Thymus (tissue), 11 donors: Measurements from ENCODE around the gene MSANTD1. TPM values are rescaled to one million over a fixed set of nuclear protein-coding genes. Genes with fewer than 3 reads are reported as not detected.

Experiments
- DNase-seq, 9 donors: peaks; one replicate each; pipeline ENCODE4 v3.0.0-alpha.2; 2013; ENCODE audit warnings: low spot score in 9 of 9, low read depth in 6 of 9, missing footprints in 1 of 9
- H3K27ac ChIP-seq, 2 donors: one replicate each; pipeline ENCODE4 v1.5.1; 2013; ENCODE audit warnings: control low read depth in 1 of 2, low read depth in 1 of 2, low read length in 1 of 2, mild to moderate bottlenecking in 1 of 2, moderate library complexity in 1 of 2
- H3K27me3 ChIP-seq, 2 donors: one replicate each; pipeline ENCODE4 v1.5.1; 2013; ENCODE audit warnings: low read length in 1 of 2; ENCODE audit not compliant: control insufficient read depth in 2 of 2, insufficient read depth in 1 of 2
- H3K36me3 ChIP-seq, 2 donors: one replicate each; pipeline ENCODE4 v1.5.1; 2013; ENCODE audit warnings: low read length in 1 of 2, mild to moderate bottlenecking in 1 of 2, moderate library complexity in 1 of 2; ENCODE audit not compliant: control insufficient read depth in 2 of 2, insufficient read depth in 2 of 2
- H3K4me1 ChIP-seq, 2 donors: one replicate each; pipeline ENCODE4 v1.5.1; 2013; ENCODE audit warnings: low read length in 2 of 2; ENCODE audit not compliant: control insufficient read depth in 2 of 2, insufficient read depth in 2 of 2
- H3K4me3 ChIP-seq, 2 donors: one replicate each; pipeline ENCODE4 v1.5.1; 2013; ENCODE audit warnings: low read length in 2 of 2, control low read depth in 1 of 2, mild to moderate bottlenecking in 1 of 2
- H3K9me3 ChIP-seq, 2 donors: one replicate each; pipeline ENCODE4 v1.5.1; 2013; ENCODE audit warnings: low read length in 1 of 2, mild to moderate bottlenecking in 1 of 2; ENCODE audit not compliant: control insufficient read depth in 2 of 2, insufficient read depth in 1 of 2
- WGBS: extraction: QIAGEN DNeasy Blood & Tissue Kit; methylation state at CpG from one replicate; pipeline ENCODE4 v1.1.7; 2013; 5-methylcytosine and 5-hydroxymethylcytosine counted together
- polyA plus RNA-seq: library from polyadenylated mRNA; stranded (reverse); fragments of 200-250 nt; gene quantifications from one replicate; pipeline ENCODE4 v1.2.3, GENCODE V29; 2013
- total RNA-seq: library from RNA; stranded (reverse); fragments of 120-200 nt; gene quantifications from one replicate; pipeline ENCODE4 v1.2.4, GENCODE V29; 2013
- donor health status: healthy.

MSANTD1 gene
- total and polyA plus RNA-seq, 2 donors = 0.33 to 1.0 TPM

- WGBS = 83% methylated on average over 14 of the region's 14 CpGs
- Histone ChIP-seq H3K4me1 (peaks cover 4 to 13% of the 10 kb centered on the region in 2 donors), H3K36me3 (no peaks in the 10 kb centered on the region), H3K9me3 (peaks cover 0 to 21% of the 10 kb centered on the region in 2 donors), H3K27ac (no peak overlapping the region), H3K4me3 (no peak overlapping the region), H3K27me3 (peaks cover 58 to 81% of the 10 kb centered on the region in 2 donors)
- no peak for DNase-seq
These were observed 38.5 kb downstream of the MSANTD1 start for GRCh38 chr4:3287271-3287971.

DNA sequence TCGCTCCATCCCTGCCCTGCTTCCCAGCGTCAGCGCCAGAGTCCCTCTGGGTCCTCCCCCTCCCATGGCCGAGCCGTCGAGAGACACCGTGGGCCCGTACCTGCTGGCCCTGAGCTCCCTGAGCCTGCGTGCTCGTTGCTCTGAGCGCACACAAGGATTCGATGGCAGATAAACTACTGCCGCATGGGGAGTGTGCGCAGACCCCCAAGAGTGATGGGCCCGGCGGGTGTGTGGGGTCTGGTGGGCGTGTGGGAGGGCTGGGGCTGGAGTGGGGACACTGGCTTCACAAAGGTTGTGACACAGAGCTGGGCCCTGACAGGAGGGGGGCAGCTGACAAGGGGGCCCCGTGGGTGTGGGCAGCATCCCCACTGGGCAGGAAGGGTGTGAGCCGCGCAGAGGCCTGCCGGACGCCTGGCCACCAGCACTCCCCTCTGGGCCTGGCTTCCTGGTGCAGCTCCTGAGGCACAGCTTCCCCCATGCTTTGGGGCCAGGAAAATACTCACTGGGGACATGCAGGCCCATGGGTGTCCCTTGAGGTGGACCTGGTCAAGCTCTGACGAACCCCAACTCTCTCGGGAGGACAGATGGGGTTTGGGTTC, 39.1 kb downstream of the MSANTD1 start:
- no peak overlapping the region for H3K4me3 ChIP-seq
- H3K9me3 ChIP-seq = peaks cover 0 to 17% of the 10 kb centered on the region in 2 donors
- no peak overlapping the region for H3K27ac ChIP-seq
- DNase-seq = no peak
- peaks cover 62 to 82% of the 10 kb centered on the region in 2 donors for H3K27me3 ChIP-seq
- H3K4me1 ChIP-seq = peaks cover 4 to 14% of the 10 kb centered on the region in 2 donors
- H3K36me3 ChIP-seq = no peaks in the 10 kb centered on the region
- 94% methylated on average over 24 of the region's 24 CpGs for WGBS

DNA sequence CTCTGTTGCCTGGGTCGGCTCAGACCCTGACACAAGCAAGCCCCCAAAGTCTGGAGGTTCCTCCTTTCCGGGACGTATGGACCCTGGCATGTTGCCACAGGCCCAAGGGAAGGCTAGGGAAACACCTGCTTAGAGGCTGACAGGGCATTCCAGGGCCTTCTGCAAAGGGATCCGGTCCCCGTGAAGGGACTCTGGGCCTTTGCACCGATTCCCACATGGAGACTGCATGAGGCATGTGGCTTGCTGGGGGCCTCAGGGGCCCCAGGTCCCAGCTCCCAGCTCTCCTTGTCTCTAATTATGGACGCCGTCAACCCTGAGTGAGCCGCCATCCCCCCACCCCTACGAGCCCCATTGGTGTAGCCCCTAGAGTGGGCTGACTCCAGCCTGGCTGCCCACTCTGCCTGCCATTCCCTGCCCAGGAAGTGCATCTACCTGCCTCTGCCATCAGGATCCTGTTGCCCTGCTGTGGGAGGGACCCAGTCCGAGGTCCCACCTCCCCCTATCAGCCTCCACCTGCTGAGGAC, 39.7 kb downstream of the MSANTD1 start:
- Histone ChIP-seq H3K4me1 (peaks cover 4 to 17% of the 10 kb centered on the region in 2 donors), H3K27ac (no peak overlapping the region), H3K36me3 (no peaks in the 10 kb centered on the region), H3K4me3 (no peak overlapping the region), H3K9me3 (peaks cover 0 to 17% of the 10 kb centered on the region in 2 donors), H3K27me3 (peaks cover 68 to 85% of the 10 kb centered on the region in 2 donors)
- DNase-seq = no peak
- 77% methylated on average over 11 of the region's 11 CpGs for WGBS

DNA sequence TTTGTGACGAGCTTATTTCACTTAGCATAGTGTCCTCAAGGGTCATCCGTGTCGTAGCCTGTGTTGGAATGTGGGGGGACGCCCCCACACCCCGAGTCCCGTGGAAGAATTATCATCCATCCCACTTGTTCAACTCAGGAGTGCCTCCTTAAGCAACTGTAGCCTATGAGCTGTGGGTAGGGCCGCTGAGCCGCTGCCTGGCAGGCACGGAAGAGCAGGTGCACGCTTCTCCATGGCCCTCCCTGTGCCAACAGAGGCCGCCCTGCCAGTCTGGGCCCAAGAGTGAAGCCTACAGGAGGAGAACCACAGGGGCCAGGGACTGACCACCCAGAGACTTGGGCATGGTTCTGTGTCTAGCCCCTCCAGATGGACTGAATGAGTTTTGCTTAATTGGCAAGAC, 41.5 kb downstream of the MSANTD1 start:
- Histone ChIP-seq H3K27ac (no peak overlapping the region), H3K36me3 (no peaks in the 10 kb centered on the region), H3K9me3 (peaks cover 0 to 14% of the 10 kb centered on the region in 2 donors), H3K4me1 (peaks cover 4 to 24% of the 10 kb centered on the region in 2 donors), H3K27me3 (peaks cover 72 to 88% of the 10 kb centered on the region in 2 donors), H3K4me3 (no peak overlapping the region)
- no peak for DNase-seq
- 95% methylated on average over 11 of the region's 11 CpGs for WGBS

DNA sequence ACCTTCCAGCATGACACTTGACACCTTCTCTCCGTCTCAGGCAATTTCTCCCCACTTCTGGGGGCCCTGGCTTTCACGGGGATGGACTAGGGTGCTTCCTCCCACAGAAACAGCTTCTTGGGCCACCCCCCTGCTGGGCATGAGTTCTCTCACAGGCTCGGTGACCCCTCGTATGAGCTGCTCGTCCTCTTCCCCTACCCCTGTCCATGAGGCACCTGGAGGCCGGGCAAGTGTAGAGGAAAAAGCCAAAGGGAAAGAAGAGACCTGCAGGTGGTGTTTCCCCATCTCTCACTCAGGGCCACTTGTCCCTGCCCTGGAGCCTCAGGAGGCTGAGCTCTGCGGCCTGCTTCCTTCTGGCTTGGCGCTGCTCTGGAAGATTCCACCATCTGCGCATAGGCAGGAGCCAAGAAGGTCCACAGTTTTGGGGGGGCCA, 41.9 kb downstream of the MSANTD1 start:
- H3K36me3 ChIP-seq = no peaks in the 10 kb centered on the region
- H3K27me3 ChIP-seq = peaks cover 73 to 88% of the 10 kb centered on the region in 2 donors
- no peak overlapping the region for H3K4me3 ChIP-seq
- no peak for DNase-seq
- peaks cover 4 to 24% of the 10 kb centered on the region in 2 donors for H3K4me1 ChIP-seq
- H3K9me3 ChIP-seq = peaks cover 0 to 14% of the 10 kb centered on the region in 2 donors
- no peak overlapping the region for H3K27ac ChIP-seq
- WGBS = 96% methylated on average over 9 of the region's 9 CpGs

DNA sequence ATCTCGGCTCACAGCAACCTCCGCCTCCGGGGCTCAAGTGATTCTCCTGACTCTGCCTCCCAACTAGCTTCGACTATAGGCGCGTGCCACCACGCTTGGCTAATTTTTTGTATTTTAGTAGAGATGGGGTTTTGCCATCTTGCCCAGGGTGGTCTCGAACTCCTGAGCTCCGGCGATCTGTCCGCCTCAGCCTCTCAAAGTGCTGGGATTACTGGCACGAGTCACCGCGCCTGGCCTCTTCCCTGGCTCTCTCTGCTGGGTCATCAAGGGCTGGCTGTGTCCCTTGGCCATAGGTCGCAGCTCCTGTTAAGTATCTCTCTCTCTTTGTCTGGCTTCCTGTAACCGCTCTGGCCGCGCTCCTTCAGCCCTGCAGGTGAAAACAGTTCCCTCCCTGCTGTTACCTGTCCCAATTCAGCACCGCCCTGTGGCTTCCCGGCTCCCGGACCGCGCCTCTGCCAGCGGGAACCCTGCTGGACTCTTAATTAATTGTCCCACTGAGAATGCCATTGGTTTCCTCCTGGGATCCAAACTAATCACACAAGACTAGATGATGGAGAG, 42.5 kb downstream of the MSANTD1 start:
- H3K27ac ChIP-seq = no peak overlapping the region
- peaks cover 0 to 14% of the 10 kb centered on the region in 2 donors for H3K9me3 ChIP-seq
- WGBS = 65% methylated on average over 24 of the region's 24 CpGs
- H3K4me3 ChIP-seq = peak overlapping the region; percentile 24 to 65
- H3K27me3 ChIP-seq = peaks cover 71 to 88% of the 10 kb centered on the region in 2 donors
- H3K4me1 ChIP-seq = peaks cover 4 to 21% of the 10 kb centered on the region in 2 donors
- no peaks in the 10 kb centered on the region for H3K36me3 ChIP-seq
- DNase-seq = no peak

DNA sequence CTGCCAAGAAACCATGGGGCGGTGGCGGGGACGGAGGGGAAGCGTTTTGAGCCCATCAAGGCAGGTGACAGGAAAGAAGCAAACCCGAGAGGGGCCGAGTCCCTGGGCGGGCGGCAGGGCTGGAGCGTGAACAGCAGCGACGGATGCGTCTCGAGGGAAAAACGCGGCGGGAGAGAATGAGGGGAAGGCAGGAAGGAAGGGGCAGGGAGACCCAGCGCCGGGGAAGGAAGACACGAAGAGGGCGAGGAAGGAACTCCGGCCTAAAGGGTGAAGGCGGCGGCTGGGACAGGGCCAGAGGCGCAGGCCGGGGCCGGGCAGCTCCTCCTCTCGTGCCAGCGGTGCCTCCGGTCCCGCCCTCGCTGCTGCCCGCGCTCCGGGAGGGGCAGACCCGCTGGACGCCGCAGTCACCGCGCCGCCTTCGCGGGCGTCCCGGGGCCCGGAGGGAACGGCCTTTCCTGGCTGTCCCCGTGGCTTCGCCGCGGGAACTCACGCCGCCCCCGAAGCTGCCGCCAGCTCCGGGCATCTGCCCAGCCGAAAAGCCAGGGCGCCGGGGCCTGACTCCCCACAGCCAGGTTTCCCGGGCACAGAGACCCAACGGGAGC, 43.1 kb downstream of the MSANTD1 start:
- Histone ChIP-seq H3K27ac (peak overlapping the region; percentile 32 to 48), H3K4me1 (peaks cover 4 to 20% of the 10 kb centered on the region in 2 donors), H3K27me3 (peaks cover 70 to 88% of the 10 kb centered on the region in 2 donors), H3K4me3 (peak overlapping the region; percentile 46 to 65), H3K9me3 (peaks cover 0 to 10% of the 10 kb centered on the region in 2 donors), H3K36me3 (no peaks in the 10 kb centered on the region)
- 1% methylated on average over 60 of the region's 60 CpGs for WGBS
- no peak for DNase-seq

GRCh38 chr4:3292571-3293400, 43.8 kb downstream of the MSANTD1 start, which contains the start of gene RGS12:
Gene RGS12, plus strand, starts transcription at chr4:3293021. Its CDS starts 23,150 bp downstream, at chr4:3316171.
- under 1% methylated on average over 121 of the region's 121 CpGs for whole genome bisulfite sequencing
- peak within 1 kb of the TSS; percentile 32 to 48 for H3K27ac ChIP-seq
- H3K27me3 ChIP-seq = peaks cover 69 to 87% of the 10 kb centered on the region in 2 donors
- H3K36me3 ChIP-seq = no peaks in the 10 kb centered on the region
- H3K4me3 ChIP-seq = peak within 1 kb of the TSS; percentile 46 to 65
- H3K9me3 ChIP-seq = peaks cover 3 to 14% of the 10 kb centered on the region in 2 donors
- peaks cover 4 to 18% of the 10 kb centered on the region in 2 donors for H3K4me1 ChIP-seq
- peak in 8 of 9 donors; percentile 15 to 71 (median 52) for DNase-seq
